Epithelial cell of proximal tubule (primary cell): Measurements from ENCODE around the gene STRIP1. TPM values are rescaled to one million over a fixed set of nuclear protein-coding genes. Genes with fewer than 3 reads are reported as not detected.

Source experiments
- DNase-seq: peaks from one replicate; pipeline ENCODE4 v3.0.0-alpha.2; 2011; ENCODE audit warnings: low read depth
- H3K4me3 ChIP-seq: 2 replicates; pipeline ENCODE4 v1.5.1; 2011; ENCODE audit warnings: low read depth, mild to moderate bottlenecking, low read length
- CTCF ChIP-seq: conservative IDR thresholded peaks from 2 replicates; pipeline ENCODE4 v1.5.1; 2012; ENCODE audit warnings: low read depth, mild to moderate bottlenecking, low read length
- total RNA-seq: library from RNA; depleted of rRNA; stranded (reverse); fragments of >200 nt; gene quantifications from 2 replicates; pipeline ENCODE4 v1.2.3, GENCODE V29; 2015

The STRIP1 gene
- total RNA-seq, 1 donor from 2014 or later: 28.9 TPM

GRCh38 chr1:109990302-109990653 is 44.1 kb upstream of the STRIP1 start:
- DNase-seq: no peak
- no peak for TF ChIP-seq CTCF
- no peak overlapping the region for H3K4me3 ChIP-seq

DNA sequence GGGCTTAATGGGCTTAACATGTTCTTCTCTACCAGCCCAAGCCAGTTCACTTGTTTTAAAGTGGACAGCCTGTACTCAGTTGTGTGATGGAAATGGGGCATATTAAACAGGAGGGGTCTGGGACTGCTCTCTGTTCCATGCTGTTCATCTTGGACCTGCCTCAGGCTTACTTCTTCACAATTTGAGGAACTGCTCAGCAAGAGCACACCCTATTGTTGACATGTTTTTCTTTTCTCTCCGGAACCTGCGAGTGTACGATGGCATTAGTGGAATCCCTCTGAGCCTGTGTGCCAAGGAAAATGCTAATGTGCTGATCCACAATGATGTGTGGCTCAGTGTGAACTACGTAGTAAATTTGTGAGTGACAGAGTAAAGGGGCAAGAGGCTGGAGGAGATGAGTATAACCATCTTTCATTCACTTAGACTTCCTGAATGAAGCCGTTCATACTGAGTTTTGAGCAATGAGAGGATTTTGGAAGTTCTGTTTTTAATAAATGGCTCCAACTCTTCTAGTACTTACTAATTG is 43.0 kb upstream of the STRIP1 start:
- TF ChIP-seq CTCF: no peak
- no peak overlapping the region for H3K4me3 ChIP-seq
- DNase-seq: no peak

DNA sequence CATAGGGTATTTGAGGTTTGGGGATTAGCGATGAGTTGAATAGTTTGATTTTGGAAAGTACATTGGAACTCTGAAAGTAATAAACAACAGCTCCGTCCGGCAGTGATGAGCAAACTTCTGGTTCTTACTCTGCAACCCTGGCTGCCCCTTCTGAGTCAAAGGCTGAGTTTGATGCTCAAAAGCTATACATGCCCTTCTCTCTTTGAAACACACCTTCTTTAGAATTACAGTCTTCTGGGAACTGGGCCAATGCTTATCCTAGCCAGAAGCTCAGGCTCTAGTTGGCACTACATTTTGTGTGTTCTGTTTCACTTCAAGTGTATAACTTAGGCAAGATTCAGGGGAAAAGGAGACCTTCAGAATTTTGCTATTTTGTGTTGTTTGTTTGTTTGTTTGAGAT is 40.5 kb upstream of the STRIP1 start:
- DNase-seq: no peak
- no peak overlapping the region for H3K4me3 ChIP-seq
- TF ChIP-seq CTCF: no peak

DNA sequence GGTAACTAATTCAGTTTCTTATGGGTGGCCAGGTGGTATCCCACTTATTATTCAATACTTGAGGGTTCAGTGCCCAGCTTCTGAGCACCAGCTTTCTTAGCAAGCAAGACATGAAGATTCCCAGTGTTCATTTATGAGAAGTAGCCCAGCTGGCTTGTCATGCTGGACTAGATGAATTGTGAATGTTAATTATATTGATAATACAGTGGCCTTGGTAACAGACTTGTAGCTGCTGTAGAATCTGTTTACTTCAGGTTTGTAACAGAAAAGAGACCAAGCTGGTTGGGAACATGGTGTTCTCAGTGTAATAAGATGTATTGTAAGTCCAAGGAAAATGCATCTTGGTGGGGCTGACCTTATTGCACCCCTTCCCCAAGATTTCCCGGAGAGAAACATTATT is 39.8 kb upstream of the STRIP1 start:
- no peak overlapping the region for H3K4me3 ChIP-seq
- no peak for TF ChIP-seq CTCF
- no peak for DNase-seq

- no peak for TF ChIP-seq CTCF
- no peak for DNase-seq
- H3K4me3 ChIP-seq: no peak overlapping the region
These were observed 38.9 kb upstream of the STRIP1 start for GRCh38 chr1:109995536-109995935.

DNA sequence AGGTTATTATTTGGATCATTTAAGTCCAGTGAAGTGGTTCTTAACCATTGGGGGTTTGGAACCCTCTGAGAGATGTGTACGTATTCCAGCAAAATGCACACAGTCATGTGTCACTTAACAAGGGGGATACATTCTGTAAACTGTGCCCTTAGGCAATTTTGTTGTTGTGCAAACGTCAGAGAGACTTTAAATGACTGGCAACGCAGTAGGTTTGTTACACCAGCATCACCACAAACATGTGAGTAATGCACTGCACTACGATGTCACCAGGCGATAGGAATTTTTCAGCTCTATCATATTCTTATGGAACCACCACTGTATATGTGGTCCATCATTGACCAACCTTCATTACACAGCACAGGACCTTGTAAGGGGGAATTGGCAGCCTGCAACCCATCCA is 37.9 kb upstream of the STRIP1 start:
- H3K4me3 ChIP-seq: no peak overlapping the region
- no peak for DNase-seq
- TF ChIP-seq CTCF: no peak

DNA sequence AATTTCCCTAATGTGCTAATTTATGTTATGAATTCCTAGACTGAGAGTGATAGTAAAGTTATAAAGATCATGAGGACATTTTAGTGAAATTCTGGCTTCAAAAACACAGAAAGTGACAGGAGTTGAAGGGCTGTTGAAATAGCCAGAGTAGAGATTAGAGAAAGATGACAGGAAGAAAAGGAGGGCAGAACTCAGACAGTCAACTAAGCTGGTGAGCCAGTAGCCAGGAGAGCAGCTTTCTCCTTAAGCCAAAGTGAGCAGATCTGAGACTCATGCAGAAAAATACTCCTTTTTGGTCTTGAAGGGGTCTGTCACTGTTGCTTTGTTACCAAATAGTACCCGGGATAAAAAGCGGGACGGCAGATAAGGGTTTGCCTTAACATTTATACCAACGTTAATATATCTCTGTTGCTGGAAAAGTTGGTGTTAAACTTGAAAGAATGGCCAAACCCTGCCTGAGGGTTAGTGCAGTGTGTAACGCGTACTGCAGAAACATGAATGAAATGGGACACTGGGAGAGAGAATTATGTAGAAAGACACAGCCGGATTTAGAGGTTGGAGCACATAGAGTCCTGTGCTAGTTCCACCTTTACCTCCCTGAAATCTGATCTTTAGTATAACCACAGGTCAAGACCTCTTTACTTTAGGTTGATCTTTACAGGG is 37.1 kb upstream of the STRIP1 start:
- TF ChIP-seq CTCF: no peak
- no peak for DNase-seq
- H3K4me3 ChIP-seq: no peak overlapping the region
